ENCODE results near the gene ADAMTS3.
"Not testable (repeated sequence)": the region's sequence is repeated elsewhere in the genome, so short reads cannot be mapped to it uniquely, and the experiment has no call there.

Gene ADAMTS3

DNA sequence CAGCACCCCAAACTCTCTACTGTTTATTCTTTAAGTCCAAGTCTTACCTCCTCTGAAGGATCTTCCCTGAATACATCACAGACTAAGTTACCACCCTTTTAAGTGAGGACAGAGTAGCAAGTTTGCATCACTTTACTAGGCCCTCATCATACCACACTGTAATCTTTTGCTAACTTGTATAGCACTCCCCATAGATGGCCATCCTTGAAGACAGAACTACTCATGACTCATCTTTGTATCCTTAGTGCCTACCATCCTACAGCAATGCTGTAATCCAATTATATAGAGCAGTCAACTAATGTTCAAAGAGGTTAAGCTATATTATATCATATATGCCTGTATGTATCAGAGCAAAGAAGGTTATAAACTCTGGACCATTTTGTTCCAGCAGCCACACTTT is 101.4 kb downstream of the ADAMTS3 start:
- DNase-seq: no peak

DNA sequence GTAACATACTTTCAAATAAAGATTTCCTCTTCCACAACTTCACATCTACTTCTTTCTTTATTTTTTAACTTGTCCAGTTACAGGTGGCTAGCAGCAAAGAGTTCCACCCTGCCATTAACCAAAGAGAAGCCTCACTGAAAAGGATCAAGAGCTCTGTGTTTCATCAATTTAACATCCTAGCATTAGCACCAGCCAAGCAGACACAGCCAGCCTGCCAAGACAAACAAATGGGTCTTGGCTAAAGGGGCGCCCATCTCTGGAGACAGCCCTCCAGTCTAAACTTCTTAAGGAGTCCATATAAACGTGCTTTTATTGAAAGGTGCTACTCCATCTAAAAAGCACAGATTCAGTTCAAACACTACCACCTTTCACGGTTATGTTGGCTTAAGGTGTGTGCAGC is 105.3 kb downstream of the ADAMTS3 start:
- no peak for DNase-seq

DNA sequence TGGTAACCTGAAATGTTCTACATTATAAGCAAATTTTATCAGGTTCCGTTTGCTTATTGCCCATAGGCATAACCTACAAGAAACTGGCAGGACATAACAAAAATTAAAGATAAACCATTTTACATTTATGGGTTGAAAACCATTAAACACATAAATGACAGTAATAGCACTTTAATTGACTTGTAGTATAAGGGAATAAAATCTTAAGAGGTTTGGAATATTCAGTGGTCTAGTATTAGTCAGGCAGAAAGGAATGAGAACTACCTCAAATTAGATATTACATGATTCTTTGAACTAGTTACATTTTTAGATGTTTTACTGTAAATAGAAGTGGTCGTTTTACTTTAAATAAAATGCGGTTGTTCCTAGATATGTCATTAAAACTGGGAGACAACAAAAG is 111.9 kb downstream of the ADAMTS3 start:
- no peak for DNase-seq

DNA sequence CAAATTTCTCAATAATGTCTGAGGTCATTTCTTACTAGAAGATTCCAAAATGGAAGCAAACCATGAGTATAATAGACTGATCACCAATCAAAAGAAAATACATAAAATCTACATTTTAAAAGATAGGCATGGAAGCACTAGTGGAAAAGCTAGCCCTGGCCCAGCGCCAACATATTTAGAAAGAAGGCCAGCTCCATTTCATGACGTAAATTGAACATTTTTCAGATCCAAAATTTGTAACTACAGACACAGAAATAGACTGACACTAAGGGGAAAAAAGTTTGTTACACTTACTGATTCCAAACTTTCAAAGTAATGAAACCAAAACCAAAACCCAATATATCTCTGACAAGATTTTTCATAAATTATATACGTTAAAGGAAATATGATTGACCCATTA is 117.7 kb downstream of the ADAMTS3 start:
- DNase-seq: no peak

DNA sequence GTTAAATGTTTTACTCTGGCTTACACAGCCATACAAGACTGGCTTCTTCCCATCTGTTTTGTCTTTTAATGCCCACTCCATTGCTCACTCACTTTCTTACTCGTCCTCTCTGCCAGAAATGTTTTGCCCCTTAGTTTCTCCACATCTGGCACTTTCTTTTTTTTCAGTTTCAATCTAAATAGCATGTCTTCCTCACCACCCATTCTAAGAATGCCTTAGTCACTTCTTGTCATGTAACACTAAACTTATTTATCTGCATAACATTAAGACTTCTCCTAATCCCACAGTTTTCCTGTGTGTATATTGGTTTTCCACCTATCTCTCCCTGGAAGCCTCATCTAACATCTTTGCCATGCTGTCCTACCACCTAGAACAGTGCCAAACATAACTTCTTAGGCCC is 119.3 kb downstream of the ADAMTS3 start:
- no peak for DNase-seq

DNA sequence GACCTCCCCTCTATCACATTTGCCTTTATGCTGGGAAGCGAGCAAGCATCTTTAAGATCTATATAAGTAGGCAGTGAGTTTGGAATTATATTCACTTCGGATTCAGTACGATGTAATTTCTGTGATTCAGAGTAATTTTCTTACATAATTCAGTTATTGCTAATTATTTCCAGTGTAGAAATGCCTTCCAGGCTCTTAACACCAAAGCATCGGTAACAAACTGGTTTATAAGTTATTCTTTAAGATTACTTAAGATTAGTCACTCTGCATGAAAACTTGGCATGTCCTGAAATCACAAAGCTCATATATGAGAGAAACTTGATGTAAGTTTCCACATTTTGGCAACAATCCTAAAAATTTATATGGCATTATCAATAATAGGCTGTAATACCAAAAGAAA is 120.8 kb downstream of the ADAMTS3 start:
- no peak for DNase-seq

DNA sequence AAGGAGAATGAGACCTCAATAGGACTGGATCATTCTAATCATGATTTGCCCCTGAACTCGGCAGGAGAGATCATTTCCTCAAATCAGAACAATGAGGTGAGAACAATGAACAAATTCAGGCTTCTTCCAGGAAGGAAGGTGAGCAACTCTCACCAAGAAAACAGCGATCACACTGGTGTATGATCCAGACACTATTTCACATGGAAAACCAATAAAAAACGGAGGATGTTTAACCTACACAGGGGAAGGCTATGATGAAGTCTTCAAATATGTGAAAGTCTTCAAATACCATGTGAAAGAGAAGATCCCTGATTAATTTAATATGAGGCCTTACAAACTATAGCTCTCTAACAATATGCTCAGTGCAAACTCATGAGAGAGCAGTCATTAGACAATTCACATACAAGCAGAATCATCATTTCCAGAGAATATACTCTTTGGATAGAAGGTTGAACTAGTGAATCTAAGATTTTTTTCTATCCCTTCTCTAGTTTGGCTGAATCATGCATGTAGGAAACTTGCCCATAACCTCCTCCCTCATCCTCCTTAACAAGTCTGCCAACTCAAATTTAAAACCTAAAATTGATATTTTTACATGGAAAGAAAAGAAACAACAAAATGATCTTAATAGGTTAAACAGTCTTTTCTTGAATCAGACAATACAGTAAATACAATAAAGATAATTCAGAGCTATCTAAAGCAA is 122.5 kb downstream of the ADAMTS3 start:
- no peak for DNase-seq

DNA sequence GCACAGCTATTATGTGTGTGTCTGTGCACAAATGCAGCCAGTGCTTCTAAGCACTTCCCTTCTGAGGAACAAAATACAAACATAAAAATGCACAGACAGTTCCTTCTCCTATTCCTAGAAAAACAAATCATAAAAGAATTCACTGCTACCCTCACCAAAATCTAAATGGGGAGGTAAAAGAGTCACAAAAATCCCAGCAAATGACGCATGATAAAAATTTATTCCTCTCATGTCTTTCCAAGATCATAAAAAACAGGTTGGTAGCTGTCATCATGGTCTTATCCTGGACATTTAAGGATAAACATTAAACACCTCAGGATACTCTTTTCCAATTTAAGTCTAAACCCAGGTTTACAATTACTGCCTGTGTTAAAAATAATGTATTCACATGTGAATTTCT is 124.9 kb downstream of the ADAMTS3 start:
- no peak for DNase-seq

DNA sequence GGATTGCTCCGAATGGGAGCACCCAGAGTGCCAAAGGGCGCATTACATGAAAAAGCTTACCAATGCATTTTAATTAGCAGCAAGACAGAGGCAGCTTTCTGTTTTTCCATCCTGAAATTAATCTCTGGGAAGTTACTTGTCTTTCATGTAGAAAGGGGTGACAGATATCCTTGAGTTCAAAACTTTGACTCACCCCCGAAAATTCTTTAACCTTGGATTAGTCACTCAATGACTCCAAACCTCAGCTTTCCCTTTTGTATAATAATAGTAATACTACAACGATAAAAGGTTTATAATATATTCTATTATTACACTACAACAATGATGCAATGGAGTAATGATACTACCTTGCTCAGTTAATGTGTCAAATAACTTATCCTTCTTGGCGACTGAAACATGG is 126.3 kb downstream of the ADAMTS3 start:
- no peak for DNase-seq

DNA sequence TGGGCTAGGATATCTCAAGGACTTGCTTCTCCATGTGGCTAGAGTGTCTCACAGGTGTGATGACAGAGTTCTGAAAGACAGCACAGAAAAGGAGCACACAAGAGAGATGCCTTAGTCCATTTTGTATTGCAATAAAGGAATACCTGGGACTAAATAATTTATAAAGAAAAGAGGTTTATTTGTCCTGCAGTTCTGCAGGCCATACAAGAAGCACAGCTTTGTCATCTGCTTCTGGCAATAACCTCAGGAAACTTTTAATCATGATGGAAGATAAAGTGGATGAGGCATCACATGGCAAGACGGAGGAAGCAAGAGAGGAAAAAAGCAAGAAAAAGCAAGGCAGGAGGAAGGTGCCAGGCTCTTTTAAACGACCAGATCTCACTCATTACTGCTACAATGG is 126.9 kb downstream of the ADAMTS3 start:
- no peak for DNase-seq

DNA sequence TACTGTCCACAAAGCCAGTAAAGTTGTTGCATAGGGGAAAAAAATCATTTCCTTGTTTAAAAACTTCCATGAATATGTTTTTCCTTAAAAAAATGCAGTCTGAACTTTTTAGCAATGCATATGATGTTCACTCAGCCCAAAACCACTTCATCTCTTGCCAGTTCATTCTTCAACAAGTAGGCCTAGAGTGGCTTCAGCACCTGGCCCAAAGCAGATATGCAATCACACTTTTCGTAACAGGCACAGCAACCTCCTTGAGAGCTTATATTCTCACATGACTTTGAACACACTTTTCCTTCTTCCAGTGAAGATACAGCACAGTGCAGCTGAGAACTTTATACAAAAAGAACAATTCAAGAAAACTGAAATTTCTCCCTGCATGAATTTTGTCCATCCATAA is 128.6 kb downstream of the ADAMTS3 start:
- no peak for DNase-seq

DNA sequence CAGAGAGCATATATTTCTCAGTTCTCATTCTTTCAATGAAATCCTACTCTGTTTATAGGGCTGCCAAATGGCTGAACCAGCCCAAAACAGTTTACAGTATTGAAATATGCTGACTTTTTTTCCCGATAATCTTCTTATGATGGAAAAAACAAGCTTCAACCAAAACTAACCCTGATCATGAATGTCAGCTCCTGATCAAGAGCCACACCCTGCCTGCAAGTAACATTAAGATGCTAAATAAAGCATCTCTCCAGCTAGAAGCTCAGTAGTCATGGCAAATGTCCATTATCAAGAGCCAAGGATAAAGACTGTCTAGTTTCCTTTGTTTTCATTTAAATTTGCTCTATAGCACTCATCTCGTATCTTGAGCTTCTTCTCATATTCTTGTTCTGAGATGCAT is 136.0 kb downstream of the ADAMTS3 start:
- no peak for DNase-seq

DNA sequence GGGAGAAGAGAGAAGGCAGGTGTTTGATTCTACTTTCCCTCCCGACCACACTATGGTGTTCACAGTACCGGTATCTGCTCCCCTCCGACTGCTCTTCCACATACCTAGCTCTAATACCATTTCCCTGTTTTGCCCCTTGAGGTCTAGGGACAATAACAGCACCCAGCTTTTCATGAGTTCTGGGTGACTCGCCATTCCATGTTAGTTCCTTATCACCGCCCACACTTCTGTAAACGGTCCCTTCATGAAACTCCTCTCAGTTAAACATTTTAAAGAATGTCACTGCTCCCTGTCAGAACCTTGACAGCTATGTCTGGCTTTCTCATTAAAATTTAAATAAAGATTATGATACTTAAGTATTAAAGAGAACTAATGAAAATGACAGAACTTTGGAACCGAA is 136.7 kb downstream of the ADAMTS3 start:
- no peak for DNase-seq

DNA sequence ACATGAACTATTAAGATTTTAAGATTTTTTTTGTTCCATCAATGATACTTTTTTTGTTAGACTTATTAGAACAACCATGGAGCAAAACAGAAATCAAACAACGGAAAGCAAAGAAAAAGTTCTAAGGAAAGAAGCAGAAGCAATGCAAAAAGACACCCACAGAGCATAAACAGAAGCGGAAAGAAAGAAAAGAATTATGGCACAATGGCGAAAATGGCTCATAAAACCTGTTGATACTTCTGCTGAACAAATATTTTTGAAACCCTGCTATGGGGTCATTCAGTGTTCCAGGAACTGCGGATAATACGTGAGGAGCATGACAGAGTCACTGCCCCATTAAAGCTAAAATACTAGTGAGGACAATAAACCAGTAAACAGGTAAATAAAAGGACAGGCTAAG is 138.0 kb downstream of the ADAMTS3 start:
- DNase-seq: no peak

DNA sequence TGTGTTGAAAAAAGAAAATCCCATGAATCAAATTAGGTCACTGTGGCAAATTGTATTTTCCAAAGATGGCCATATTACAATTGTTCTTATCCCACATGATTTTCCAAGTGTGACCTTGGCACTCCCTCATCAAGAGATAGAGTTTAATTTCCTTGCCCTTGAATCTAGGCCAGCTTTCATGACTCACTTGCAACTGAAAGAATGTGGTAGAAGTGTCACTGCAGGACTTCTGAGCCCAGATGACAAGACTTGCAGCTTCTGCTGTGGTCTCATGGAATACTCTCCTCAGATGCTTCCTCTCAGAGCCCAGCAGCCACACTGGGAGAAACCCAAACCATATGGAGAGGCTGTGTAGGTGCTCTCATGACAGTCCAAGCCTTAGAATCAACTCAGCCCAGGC is 139.0 kb downstream of the ADAMTS3 start:
- DNase-seq: no peak

DNA sequence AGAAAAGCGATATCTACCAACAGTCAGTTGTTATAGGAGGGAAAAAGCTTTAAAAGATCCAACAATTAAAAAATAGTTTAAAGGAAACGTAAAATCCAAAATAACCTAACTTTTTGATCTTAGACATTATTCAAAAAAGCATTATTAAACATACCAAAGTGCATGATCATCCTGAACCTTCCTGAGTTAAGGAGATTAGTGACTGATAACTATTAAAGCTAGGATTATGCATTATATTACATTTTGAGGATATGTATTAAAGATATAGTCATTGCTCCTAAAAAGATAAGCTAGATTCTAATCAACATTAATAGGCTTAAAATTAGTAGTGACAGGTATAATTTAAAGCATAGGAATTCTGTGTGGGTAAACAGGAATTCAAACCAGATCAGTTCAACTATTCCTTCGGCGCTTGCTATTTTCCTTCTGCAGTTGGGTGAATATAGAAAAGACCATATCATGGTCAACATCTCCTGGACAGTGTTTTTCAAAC is 139.6 kb downstream of the ADAMTS3 start:
- no peak for DNase-seq

DNA sequence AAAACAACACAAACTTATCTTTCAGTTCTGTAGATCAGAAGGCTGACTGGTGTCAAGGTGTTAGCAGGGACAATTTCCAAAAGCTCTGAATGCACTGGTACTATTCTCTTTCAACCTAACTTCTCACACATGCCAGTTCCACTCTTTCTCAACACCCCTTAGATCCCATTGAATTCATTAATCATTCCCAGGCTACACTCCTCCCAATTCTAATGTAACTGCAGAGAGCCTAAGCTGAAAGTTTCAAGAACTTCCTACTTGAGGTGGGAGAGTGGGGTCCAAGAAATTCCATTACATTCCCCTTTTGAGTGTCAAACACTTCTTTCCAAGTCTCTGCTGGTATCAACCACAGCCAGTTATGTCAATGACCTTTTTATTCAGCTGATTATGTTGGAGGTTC is 142.0 kb downstream of the ADAMTS3 start:
- no peak for DNase-seq

DNA sequence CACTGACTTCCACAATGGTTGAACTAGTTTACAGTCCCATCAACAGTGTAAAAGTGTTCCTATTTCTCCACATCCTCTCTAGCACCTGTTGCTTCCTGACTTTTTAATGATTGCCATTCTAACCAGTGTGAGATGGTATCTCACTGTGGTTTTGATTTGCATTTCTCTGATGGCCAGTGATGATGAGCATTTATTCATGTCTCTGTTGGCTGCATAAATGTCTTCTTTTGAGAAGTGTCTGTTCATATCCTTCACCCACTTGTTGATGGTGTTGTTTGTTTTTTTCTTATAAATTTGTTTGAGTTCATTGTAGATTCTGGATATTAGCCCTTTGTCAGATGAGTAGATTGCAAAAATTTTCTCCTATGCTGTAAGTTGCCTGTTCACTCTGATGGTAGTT is 143.1 kb downstream of the ADAMTS3 start:
- not testable (repeated sequence) for DNase-seq

DNA sequence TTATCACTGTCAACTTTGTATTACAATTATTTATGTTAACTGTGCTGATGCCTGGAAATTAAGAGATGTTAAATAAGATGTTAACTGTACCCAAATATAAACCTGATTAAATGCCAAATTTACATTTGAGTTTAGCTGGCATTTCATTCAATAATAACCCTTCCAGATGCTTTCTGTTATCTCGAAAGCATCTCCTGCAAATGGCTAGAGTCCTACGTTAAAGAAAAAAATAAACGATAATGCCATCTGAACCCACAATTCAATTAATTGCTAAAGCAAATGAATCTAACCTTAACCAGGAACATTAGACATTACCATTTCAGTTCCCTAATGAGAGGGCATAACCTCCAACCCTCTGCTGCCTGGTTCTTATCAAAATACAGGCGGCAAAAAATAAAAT is 145.0 kb downstream of the ADAMTS3 start:
- DNase-seq: no peak

DNA sequence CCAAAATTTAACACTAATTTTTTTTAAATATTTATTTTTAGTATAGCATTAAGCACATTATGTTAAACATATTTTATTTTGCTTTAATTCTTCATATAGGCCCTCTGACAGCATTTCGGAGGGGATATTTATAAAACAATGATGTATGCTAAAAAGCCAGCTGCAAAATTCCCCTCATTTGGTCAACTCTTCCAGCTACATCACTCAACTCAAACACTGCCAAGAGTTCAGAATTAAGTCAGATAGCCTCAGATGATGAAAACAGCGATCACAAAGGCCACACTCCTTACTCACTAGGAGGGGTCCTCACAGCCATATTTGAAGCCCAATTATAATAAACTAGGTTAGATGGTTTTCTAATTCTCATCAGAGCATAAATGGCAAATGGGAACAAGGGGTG is 146.6 kb downstream of the ADAMTS3 start:
- no peak for DNase-seq

DNA sequence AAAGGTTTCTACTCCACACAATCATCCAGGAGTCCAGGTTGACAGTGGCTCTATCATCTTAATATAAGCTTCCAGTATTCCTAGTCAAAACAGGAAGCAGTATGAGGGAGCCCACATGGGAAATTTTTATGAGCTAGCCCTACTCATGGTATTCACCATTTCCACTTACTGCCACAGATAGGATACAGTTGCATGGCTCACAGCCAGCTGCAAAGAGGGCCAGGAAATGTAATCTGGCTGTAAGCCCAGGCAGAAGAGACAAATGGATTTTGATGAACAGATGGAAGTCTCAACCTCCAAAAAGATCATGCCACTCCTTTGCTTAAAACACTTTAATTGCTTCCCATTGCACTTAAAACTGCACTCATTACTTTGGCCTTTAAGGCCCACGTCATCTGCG is 150.6 kb downstream of the ADAMTS3 start:
- DNase-seq: no peak

DNA sequence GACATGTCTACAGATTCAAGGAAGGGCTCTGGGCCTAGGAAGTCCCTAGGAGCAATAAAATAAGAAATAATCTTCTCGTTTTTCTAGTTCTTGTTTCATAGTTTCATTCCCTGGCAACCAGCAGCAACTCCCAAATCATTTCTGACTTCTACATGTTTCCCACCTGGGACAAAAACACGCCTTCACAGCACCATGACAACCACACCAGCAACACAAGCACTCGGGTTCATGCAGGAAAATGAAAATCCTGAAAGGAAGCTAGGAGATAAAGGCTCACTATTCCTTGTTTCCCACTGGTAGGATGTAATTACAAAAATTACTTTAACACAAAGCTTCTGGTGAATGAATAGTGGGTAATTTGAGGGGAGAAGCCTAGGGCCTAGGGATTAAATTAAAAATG is 158.9 kb downstream of the ADAMTS3 start:
- DNase-seq: no peak

DNA sequence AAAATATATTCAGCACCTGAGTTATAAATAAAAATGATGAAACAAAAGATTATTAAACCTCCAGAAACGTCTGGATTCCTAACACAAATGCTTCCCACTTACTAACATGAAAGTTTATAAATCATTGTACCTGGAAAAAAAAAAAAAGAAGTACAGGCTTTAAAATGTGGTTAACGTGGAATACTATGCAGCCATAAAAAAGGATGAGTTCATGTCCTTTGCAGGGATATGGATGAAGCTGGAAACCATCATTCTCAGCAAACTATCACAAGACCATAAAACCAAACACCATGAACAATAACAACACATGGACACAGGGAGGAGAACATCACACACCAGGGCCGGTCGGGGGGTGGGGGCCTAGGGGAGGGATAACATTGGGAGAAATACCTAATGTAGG is 160.5 kb downstream of the ADAMTS3 start:
- no peak for DNase-seq

DNA sequence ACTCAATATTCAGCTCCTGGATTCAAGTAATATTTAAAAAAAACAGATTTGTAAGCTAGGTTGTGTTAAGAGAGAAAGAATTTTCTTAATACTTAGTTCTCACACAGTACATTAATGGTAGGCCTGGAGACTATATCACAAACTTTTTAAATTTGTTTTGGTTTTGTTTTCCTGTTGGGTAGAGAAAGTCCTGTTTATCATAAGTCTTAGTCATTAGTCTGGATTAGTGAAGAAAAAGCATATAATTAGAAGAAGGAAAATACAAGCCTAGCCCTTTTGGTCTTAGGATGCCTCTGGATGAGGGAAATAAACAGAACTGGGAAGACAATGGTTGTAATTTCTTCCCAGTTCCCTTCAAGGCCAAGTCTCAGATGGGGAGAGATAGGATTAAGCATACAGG is 163.6 kb downstream of the ADAMTS3 start:
- DNase-seq: no peak

DNA sequence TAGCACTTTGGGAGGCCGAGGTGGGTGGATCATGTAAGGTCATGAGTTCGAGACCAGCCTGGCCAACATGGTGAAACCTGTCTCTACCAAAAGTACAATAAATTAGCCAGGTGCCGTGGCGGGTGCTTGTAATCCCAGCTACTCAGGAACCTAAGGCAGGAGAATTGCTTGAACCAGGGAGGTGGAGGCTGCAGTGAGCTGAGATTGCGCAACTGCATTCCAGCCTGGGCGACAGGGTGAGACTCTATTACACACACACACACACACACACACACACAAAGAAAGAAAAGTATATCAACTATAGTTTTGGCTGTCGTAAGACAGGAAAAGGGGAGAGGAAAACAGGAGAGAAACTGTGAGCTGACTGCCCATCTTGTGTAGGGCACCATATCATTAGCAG is 171.7 kb downstream of the ADAMTS3 start:
- no peak for DNase-seq
